DOHH2 (cell line): ENCODE data around the gene VPS26B.

Experiments
- EZH2phosphoT487 ChIP-seq: fragments of 200-600 bp; sonication (generic); IDR thresholded peaks from 2 replicates; pipeline ENCODE4 v1.6.1; 2017; ENCODE audit warnings: borderline replicate concordance, mild to moderate bottlenecking, antibody characterized with exemption, low read length, moderate library complexity, mixed read lengths
- TF ChIP-seq, protein P1 (sequence below): fragments of 200-600 bp; sonication (generic); IDR thresholded peaks from one replicate; pipeline ENCODE4 v1.5.1; 2014; ENCODE audit warnings: antibody characterized with exemption, mild to moderate bottlenecking, low read depth, low read length; ENCODE audit not compliant: poor library complexity, severe bottlenecking

DNA sequence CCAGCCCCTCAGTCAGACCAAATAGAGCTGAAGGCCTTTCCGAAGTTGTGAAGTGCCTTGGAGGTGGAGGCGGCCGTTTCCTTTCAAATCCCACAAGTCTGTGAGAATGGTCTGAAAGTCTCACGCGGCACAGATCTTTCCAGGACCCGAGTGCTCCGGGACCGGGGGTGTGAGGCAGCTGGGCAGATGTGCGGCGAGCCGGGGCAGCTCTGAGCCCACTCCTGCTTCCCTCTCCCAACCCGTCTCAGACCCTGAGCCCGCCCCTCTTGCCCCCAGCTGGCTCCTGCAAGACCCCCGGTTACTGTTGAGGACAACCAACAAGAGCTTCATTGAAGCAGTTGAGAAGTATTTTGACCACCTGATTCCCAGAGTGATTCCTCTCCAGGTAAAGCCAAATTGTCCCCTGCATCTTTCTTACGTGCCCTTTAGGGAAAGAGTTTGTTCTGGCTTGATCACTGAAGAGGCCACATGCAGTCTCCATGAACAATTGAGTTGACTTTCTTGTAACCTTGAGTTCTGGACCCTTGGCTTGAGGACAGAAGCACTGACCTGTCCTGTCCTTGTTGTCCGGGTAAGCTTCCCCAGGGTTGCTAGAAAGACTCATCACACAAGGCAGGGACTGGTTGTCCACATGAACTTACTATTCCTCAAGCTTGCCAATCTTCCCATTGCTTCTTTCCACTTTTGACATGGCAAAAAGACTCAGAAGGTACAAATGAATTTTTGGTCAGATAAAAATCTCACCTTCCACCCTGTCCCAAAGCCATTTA, 59.2 kb downstream of the VPS26B start:
- TF ChIP-seq, protein P1, sequence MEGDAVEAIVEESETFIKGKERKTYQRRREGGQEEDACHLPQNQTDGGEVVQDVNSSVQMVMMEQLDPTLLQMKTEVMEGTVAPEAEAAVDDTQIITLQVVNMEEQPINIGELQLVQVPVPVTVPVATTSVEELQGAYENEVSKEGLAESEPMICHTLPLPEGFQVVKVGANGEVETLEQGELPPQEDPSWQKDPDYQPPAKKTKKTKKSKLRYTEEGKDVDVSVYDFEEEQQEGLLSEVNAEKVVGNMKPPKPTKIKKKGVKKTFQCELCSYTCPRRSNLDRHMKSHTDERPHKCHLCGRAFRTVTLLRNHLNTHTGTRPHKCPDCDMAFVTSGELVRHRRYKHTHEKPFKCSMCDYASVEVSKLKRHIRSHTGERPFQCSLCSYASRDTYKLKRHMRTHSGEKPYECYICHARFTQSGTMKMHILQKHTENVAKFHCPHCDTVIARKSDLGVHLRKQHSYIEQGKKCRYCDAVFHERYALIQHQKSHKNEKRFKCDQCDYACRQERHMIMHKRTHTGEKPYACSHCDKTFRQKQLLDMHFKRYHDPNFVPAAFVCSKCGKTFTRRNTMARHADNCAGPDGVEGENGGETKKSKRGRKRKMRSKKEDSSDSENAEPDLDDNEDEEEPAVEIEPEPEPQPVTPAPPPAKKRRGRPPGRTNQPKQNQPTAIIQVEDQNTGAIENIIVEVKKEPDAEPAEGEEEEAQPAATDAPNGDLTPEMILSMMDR = no peak
- TF ChIP-seq EZH2phosphoT487 = no peak
